GM12873 (cell line): ENCODE data around the gene BRME1.

Source experiments
- TF ChIP-seq, protein P1 (sequence below): IDR thresholded peaks from 2 replicates; pipeline ENCODE4 v1.5.1; 2012; ENCODE audit warnings: low read depth, mild to moderate bottlenecking, moderate library complexity, low read length, control low read depth; ENCODE audit not compliant: insufficient read depth; ENCODE audit errors: missing control alignments

BRME1 gene

DNA sequence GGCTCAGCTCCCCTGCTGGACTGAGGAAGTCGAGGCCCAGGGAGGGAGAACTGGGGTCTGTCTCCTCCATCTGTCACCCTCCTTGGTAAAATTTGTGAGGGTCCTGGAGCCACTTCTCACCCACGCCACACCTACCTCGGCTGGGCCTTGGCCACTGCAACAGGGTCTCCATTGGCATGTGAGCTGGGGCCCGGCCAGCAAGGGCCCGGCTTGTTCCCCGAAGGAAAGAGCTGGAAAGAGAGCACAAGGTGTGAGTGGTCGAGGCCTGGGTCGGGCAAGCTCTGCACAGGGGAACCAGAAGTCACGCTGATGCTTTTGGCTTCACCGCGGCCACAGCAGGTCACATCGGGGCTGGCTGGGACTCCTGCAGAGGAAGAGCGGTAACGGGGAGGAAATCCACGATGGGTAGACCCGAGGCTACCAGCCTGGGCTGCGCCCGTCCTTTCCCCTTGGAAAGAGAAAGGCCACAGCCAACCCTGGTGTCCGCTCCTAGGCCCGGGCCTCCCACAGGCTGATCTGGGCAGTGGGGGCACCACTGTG, 20.0 kb downstream of the BRME1 start:
- TF ChIP-seq, protein P1, sequence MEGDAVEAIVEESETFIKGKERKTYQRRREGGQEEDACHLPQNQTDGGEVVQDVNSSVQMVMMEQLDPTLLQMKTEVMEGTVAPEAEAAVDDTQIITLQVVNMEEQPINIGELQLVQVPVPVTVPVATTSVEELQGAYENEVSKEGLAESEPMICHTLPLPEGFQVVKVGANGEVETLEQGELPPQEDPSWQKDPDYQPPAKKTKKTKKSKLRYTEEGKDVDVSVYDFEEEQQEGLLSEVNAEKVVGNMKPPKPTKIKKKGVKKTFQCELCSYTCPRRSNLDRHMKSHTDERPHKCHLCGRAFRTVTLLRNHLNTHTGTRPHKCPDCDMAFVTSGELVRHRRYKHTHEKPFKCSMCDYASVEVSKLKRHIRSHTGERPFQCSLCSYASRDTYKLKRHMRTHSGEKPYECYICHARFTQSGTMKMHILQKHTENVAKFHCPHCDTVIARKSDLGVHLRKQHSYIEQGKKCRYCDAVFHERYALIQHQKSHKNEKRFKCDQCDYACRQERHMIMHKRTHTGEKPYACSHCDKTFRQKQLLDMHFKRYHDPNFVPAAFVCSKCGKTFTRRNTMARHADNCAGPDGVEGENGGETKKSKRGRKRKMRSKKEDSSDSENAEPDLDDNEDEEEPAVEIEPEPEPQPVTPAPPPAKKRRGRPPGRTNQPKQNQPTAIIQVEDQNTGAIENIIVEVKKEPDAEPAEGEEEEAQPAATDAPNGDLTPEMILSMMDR: no peak

GRCh38 chr19:13884726-13885591, 21.0 kb downstream of the BRME1 start:
- TF ChIP-seq, protein P1: no peak

DNA sequence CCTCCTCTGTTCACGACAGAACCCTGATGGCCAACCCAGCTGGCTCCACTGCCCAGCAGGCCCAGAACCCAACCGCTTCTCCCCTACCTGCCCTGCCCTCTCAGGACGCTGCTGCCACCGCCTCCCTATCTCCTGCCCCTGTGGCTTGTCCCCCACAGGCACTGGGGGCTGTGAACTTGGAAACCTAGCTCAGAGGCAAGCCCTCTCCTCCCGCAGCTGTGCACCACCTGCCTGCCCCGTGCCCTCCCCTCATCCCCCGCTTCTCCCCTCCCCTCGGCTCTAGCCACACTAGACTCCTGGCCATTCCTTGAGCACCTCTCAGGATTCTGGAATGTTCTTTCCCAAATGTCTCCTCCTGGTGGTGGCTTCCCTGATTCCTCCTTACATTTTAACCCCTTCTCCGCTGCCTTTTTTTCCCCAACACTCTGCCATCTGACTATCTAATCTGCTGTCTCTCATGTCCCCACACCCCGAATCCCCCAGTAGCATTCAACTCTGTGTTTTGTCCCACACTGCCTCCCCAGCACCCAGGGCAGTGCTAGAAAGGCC, 22.3 kb downstream of the BRME1 start:
- TF ChIP-seq, protein P1: no peak

- TF ChIP-seq, protein P1: no peak
These were observed 23.1 kb downstream of the BRME1 start for GRCh38 chr19:13882836-13883235.

DNA sequence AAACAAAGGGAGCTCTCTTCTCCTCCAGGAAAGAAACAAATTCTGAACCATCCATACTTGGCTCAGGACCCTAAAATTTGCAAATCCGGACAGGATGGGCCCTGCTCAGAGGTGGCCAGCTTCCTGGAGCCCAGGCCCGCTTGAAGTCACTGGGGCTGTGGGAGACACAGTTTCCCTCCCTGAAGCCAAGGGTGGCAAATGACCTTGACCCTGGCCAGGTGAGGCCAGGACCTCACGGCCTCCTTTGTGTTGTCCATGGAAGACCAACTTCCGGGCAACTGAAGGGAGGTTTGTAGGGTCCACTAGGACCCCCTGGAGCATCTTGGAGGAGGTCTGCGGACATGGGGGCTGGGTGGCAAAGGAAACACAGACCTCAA, 23.5 kb downstream of the BRME1 start:
- TF ChIP-seq, protein P1: no peak

- TF ChIP-seq, protein P1: no peak
These were observed 24.1 kb downstream of the BRME1 start for GRCh38 chr19:13881692-13882418.

- TF ChIP-seq, protein P1: no peak
These were observed 24.6 kb downstream of the BRME1 start for GRCh38 chr19:13881251-13881691.
